Fibroblast of lung (primary cell): Measurements from ENCODE around the gene TNFRSF18. TPM values are rescaled to one million over a fixed set of nuclear protein-coding genes. Genes with fewer than 3 reads are reported as not detected.

ENCODE experiments used
- DNase-seq, 2 donors: peaks; one replicate each; pipeline versions ENCODE4 v3.0.0 to v3.0.0-alpha.2; 2010; ENCODE audit warnings: low read depth in 2 of 2
- H2AFZ ChIP-seq: 2 replicates; pipeline ENCODE4 v1.5.1; 2012; ENCODE audit warnings: low read length, control low read depth, inconsistent platforms
- H3K27ac ChIP-seq: 2 replicates; pipeline ENCODE4 v1.5.1; 2011; ENCODE audit warnings: low read length, control low read depth; ENCODE audit not compliant: insufficient read depth
- H3K27me3 ChIP-seq: 2 replicates; pipeline ENCODE4 v1.5.1; 2011; ENCODE audit warnings: mild to moderate bottlenecking, low read length; ENCODE audit not compliant: control insufficient read depth, insufficient read depth
- H3K36me3 ChIP-seq: 2 replicates; pipeline ENCODE4 v1.5.1; 2011; ENCODE audit warnings: low read length; ENCODE audit not compliant: control insufficient read depth, insufficient read depth
- H3K4me1 ChIP-seq: 2 replicates; pipeline ENCODE4 v1.5.1; 2011; ENCODE audit warnings: low read length; ENCODE audit not compliant: control insufficient read depth, insufficient read depth; ENCODE audit errors: extremely low read depth
- H3K4me2 ChIP-seq: 2 replicates; pipeline ENCODE4 v1.5.1; 2011; ENCODE audit warnings: low read length, control low read depth; ENCODE audit not compliant: insufficient read depth; ENCODE audit errors: extremely low read depth
- H3K4me3 ChIP-seq, 4 experiments: fragments of 200-600 bp in 1 of 4; sonication (generic) in 1 of 4; replicated peaks in 1 of 4; 2 replicates each; pipeline ENCODE4 v1.5.1; 2011 to 2016; ENCODE audit warnings: low read length in 4 of 4, low read depth in 3 of 4, mild to moderate bottlenecking in 3 of 4, control low read depth in 2 of 4, inconsistent platforms in 1 of 4, mixed read lengths in 1 of 4; ENCODE audit not compliant: insufficient read depth in 1 of 4; ENCODE audit errors: control extremely low read depth in 1 of 4
- H3K79me2 ChIP-seq: 2 replicates; pipeline ENCODE4 v1.5.1; 2012; ENCODE audit warnings: mild to moderate bottlenecking, low read length, inconsistent platforms; ENCODE audit not compliant: control insufficient read depth, insufficient read depth
- H3K9ac ChIP-seq: 2 replicates; pipeline ENCODE4 v1.5.1; 2011; ENCODE audit warnings: mild to moderate bottlenecking, low read length, control low read depth; ENCODE audit not compliant: insufficient read depth
- H3K9me3 ChIP-seq: 2 replicates; pipeline ENCODE4 v1.5.1; 2012; ENCODE audit warnings: low read depth, low read length; ENCODE audit not compliant: control insufficient read depth, insufficient read depth
- H4K20me1 ChIP-seq: 2 replicates; pipeline ENCODE4 v1.5.1; 2011; ENCODE audit warnings: low read length; ENCODE audit not compliant: control insufficient read depth, insufficient read depth; ENCODE audit errors: extremely low read depth
- EZH2 ChIP-seq: IDR thresholded peaks from 2 replicates; pipeline ENCODE4 v1.5.1; 2012; ENCODE audit warnings: low read length, control low read depth, mild to moderate bottlenecking; ENCODE audit errors: missing control alignments
- polyA plus RNA-seq, 2 donors: library from polyadenylated mRNA; depleted of rRNA in 1 of 2; stranded (reverse) in 1 of 2; unstranded in 1 of 2; fragments of >200 nt; gene quantifications; 2 replicates each; pipeline ENCODE4 v1.2.1, GENCODE V29; 2011 to 2012; ENCODE audit warnings: missing spikeins in 1 of 2
- total RNA-seq: library from RNA; depleted of rRNA; stranded (reverse); fragments of >200 nt; gene quantifications from 2 replicates; pipeline ENCODE4 v1.2.1, GENCODE V29; 2014
- TF ChIP-seq, protein P1 (sequence below), 2 donors: IDR thresholded peaks in 1 of 2; conservative IDR thresholded peaks in 1 of 2; 1 replicate in 1 of 2; 2 replicates in 1 of 2; pipeline ENCODE4 v1.5.1; 2011 to 2012; ENCODE audit warnings: low read length in 2 of 2, control low read depth in 1 of 2, inconsistent platforms in 1 of 2, low read depth in 1 of 2, mild to moderate bottlenecking in 1 of 2

Gene TNFRSF18
- total and polyA plus RNA-seq, 2 donors (not counting 1 experiment from before 2014, with no cell fraction given) = 1.3 TPM; not detected in 1

DNA sequence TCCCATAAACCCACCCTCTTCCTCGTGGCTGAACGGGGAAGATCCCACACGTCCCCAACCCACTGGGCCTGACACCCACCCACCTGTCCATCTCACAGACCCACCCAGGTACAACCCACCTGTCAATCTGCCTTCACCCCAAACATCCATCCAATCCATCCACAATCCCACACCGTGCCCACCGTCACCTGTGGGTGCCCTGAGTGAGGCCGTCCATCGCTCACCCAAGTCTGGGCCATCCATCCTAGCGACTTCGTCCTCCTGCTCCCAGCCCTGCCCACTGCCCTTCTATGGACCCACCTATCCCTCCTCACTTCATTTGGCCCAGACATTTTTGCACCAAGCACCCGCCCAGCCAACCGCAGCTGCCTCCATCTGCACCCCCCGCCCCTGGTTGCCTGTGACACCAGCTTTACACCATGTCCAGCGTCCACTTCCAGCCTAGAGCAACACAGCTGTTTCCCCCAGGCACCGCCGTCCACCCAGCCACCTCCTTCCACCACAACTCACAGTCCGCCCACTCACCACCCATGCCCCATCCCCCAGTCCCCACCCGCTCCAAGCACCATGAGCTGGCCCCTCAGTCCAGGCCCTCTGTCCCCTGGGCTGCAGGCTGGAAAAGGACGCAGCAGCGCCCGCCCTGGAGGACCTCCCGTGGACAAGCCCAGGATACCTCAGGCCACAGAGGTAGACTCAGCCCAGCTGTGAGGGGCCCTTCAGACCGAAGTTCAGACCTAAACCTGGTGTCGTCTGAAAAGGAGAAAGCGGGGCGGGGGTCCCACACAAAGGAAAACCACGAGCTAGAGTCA, 25.1 kb downstream of the TNFRSF18 start:
- Histone ChIP-seq H3K4me1 (no peaks in the 10 kb centered on the region), H3K36me3 (no peaks in the 10 kb centered on the region), H3K27ac (no peak overlapping the region), H3K4me2 (no peak overlapping the region), H3K79me2 (no peaks in the 10 kb centered on the region), H3K9ac (no peak overlapping the region), H2AFZ (no peak overlapping the region), H4K20me1 (no peaks in the 10 kb centered on the region), H3K4me3 (no peak overlapping the region), H3K27me3 (peaks cover 8% of the 10 kb centered on the region), H3K9me3 (no peaks in the 10 kb centered on the region)
- TF ChIP-seq, protein P1, sequence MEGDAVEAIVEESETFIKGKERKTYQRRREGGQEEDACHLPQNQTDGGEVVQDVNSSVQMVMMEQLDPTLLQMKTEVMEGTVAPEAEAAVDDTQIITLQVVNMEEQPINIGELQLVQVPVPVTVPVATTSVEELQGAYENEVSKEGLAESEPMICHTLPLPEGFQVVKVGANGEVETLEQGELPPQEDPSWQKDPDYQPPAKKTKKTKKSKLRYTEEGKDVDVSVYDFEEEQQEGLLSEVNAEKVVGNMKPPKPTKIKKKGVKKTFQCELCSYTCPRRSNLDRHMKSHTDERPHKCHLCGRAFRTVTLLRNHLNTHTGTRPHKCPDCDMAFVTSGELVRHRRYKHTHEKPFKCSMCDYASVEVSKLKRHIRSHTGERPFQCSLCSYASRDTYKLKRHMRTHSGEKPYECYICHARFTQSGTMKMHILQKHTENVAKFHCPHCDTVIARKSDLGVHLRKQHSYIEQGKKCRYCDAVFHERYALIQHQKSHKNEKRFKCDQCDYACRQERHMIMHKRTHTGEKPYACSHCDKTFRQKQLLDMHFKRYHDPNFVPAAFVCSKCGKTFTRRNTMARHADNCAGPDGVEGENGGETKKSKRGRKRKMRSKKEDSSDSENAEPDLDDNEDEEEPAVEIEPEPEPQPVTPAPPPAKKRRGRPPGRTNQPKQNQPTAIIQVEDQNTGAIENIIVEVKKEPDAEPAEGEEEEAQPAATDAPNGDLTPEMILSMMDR (conservative IDR thresholded peaks at IDR 0.05 in 1 of 2, IDR thresholded peaks at IDR 0.05 in 1 of 2; ENCODE audit: low read depth in 1 of 2, low read length in 2 of 2) = no peak
- no peak for TF ChIP-seq EZH2
- no peak for DNase-seq

DNA sequence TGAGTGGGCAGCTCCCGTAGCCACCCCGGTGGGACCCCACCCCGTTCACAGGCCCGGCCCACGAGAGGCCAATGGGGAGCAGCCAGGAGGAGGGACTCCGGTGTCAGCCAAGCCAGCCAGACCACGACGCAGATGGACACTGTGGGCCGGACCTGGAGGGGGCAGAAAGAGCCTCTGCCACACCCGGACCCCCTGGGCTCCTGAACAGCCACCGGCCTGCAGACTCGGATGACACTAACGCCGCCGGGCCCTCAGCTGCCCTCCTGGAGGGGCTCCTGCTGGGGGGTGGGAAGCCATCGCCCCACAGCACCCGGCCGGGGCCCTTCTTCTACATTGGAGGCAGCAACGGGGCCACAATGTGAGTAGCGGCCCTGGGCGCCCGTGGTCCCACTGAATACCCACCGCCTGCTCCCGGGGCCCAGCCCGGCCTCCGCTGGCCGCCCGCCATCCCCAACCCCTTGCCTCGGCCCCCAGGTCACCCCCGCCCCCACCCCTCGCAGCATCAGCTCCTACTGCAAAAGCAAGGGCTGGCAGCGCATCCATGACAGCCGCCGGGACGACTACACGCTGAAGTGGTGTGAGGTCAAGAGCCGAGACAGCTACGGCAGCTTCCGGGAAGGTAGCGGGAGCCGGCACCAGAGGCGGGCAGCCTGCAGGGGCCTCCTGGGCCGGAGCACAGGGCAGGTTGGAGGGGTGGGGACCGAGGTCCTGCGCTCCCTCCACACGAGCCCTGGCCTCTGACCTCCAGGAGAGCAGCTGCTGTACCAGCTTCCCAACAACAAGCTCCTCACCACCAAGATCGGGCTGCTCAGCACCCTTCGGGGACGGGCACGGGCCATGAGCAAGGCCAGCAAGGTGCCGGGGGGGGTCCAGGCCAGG, 26.2 kb downstream of the TNFRSF18 start:
- H3K27me3 ChIP-seq = peaks cover 11% of the 10 kb centered on the region
- H3K9ac ChIP-seq = no peak overlapping the region
- no peaks in the 10 kb centered on the region for H3K4me1 ChIP-seq
- no peak overlapping the region for H2AFZ ChIP-seq
- H3K27ac ChIP-seq = no peak overlapping the region
- H3K4me3 ChIP-seq = no peak overlapping the region
- H3K9me3 ChIP-seq = no peaks in the 10 kb centered on the region
- H3K36me3 ChIP-seq = no peaks in the 10 kb centered on the region
- H4K20me1 ChIP-seq = no peaks in the 10 kb centered on the region
- no peaks in the 10 kb centered on the region for H3K79me2 ChIP-seq
- TF ChIP-seq, protein P1 (conservative IDR thresholded peaks at IDR 0.05 in 1 of 2, IDR thresholded peaks at IDR 0.05 in 1 of 2; ENCODE audit: low read depth in 1 of 2, low read length in 2 of 2) = no peak
- TF ChIP-seq EZH2 = no peak
- DNase-seq = no peak
- no peak overlapping the region for H3K4me2 ChIP-seq

DNA sequence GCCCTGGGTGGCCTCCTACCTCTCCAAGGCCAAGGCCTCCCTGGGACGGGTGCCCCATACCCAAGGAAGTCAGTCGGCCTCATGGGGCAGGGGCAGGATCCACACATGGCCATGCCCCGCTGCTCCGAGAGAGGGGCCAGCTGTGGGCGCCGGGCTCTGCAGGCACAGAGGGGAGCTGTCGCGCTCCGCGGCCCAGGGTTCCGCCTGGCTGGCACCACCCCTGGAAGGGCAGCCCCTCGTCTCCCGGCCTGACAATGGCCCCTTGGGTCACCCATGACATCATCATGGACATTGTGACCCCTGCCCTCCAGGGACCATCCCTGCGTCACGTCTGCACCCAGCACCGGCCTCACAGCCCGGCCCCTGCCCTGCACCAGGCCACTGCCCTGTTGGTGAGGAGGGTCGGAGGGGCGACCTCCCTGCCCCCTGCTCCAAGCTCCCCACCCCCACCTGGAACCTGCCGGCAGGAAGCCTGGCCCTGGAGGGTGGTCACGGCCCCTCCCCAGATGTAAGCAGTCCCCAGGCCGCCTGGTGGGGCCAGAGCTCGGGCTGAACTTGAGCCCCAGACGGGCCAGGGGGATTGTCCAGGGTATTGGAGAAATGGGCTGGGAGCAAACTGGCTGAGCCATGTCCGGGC, 26.9 kb downstream of the TNFRSF18 start:
- H3K9ac ChIP-seq = no peak overlapping the region
- TF ChIP-seq, protein P1 (conservative IDR thresholded peaks at IDR 0.05 in 1 of 2, IDR thresholded peaks at IDR 0.05 in 1 of 2; ENCODE audit: low read depth in 1 of 2, low read length in 2 of 2) = no peak
- H3K27ac ChIP-seq = no peak overlapping the region
- no peaks in the 10 kb centered on the region for H3K36me3 ChIP-seq
- H2AFZ ChIP-seq = no peak overlapping the region
- no peak overlapping the region for H3K4me2 ChIP-seq
- no peaks in the 10 kb centered on the region for H3K79me2 ChIP-seq
- no peak for DNase-seq
- H3K4me3 ChIP-seq = no peak overlapping the region
- no peaks in the 10 kb centered on the region for H4K20me1 ChIP-seq
- no peaks in the 10 kb centered on the region for H3K9me3 ChIP-seq
- peaks cover 11% of the 10 kb centered on the region for H3K27me3 ChIP-seq
- no peaks in the 10 kb centered on the region for H3K4me1 ChIP-seq
